Psoas muscle (tissue), 8 donors: ENCODE data around the gene ENDOG. TPM values are rescaled to one million over a fixed set of nuclear protein-coding genes. Genes with fewer than 3 reads are reported as not detected.

ENCODE experiments used
- ATAC-seq, 4 donors: fragments of 200-7000 bp; cut with Tn5 transposase; one replicate each; pipeline ENCODE4 v1.9.1; 2020; ENCODE audit warnings: moderate library complexity in 3 of 4, mild to moderate bottlenecking in 2 of 4
- DNase-seq, 2 donors: peaks; one replicate each; pipeline ENCODE4 v3.0.0-alpha.2; 2020
- H3K27ac ChIP-seq: fragments of 200-600 bp; one replicate; pipeline ENCODE4 v1.8.0; 2022
- H3K27me3 ChIP-seq, 3 donors: fragments of 200-600 bp in 1 of 3; one replicate each; pipeline versions ENCODE4 v1.6.1 to v1.8.0; 2013 to 2022; ENCODE audit warnings: low read length in 2 of 3, mild to moderate bottlenecking in 2 of 3, moderate library complexity in 1 of 3; ENCODE audit not compliant: insufficient read depth in 3 of 3
- H3K36me3 ChIP-seq, 2 donors: fragments of 200-600 bp in 1 of 2; one replicate each; pipeline versions ENCODE4 v1.6.1 to v1.8.0; 2013 to 2022; ENCODE audit warnings: low read depth in 1 of 2, mild to moderate bottlenecking in 1 of 2, moderate library complexity in 1 of 2; ENCODE audit not compliant: insufficient read depth in 1 of 2
- H3K4me1 ChIP-seq: fragments of 200-600 bp; one replicate; pipeline ENCODE4 v1.8.0; 2022
- H3K4me3 ChIP-seq: fragments of 200-600 bp; one replicate; pipeline ENCODE4 v1.8.0; 2022; ENCODE audit warnings: mild to moderate bottlenecking
- H3K9me3 ChIP-seq: fragments of 200-600 bp; one replicate; pipeline ENCODE4 v1.8.0; 2022
- CTCF ChIP-seq: fragments of 200-600 bp; IDR thresholded peaks from one replicate; pipeline ENCODE4 v1.8.0; 2022; ENCODE audit warnings: antibody characterized with exemption
- WGBS, 3 donors: extraction: QIAGEN DNeasy Blood & Tissue Kit; methylation state at CpG; one replicate each; pipeline versions ENCODE4 v1.1.6 to v1.1.7; 2013; 5-methylcytosine and 5-hydroxymethylcytosine counted together
- intact Hi-C, 2 donors: fragments of 100-400 bp; cut with DNase I; formaldehyde crosslinking; loops; one replicate each; pipeline versions ENCODE4 v1.11.0 to v1.14.2; 2022
- polyA plus RNA-seq, 3 donors: library from polyadenylated mRNA; stranded (reverse); fragments of 200-250 nt; gene quantifications; one replicate each; pipeline ENCODE4 v1.2.3, GENCODE V29; 2013
- total RNA-seq, 4 donors: library from RNA; stranded (reverse); fragmentation: NEBNext Ultra II Directional in 2 of 4; extraction: Animal tissue kit (Norgen Biotek cat#: 25700) in 2 of 4; gene quantifications; one replicate each; pipeline versions ENCODE4 v1.2.1 to v1.2.4, GENCODE V29; 2021 to 2023
- donor health status: healthy with polysubstance abuse.
- donor health status: DM: no; HTN: no; CAD: no; lungs with moderate emphysema.
- donor health status: Bipolar disorder and iron deficiency.
- donor health status: healthy.
- donor health status: DM: yes; HTN: yes; CAD: no.
- donor health status: DM: no; HTN: no; CAD: no.
- donor health status: DM: no; HTN: no; CAD: no.
- donor health status: DM: yes; HTN: yes; CAD: no.

The ENDOG gene
- total and polyA plus RNA-seq, 7 donors: 56.0 to 116 (median 89.8) TPM

GRCh38 chr9:128787659-128788058, 30.6 kb upstream of the ENDOG start:
- Histone ChIP-seq H3K9me3 (no peaks in the 10 kb centered on the region), H3K36me3 (peaks cover 3 to 40% of the 10 kb centered on the region in 2 donors), H3K27me3 (no peaks in the 10 kb centered on the region), H3K4me1 (peaks cover 21% of the 10 kb centered on the region), H3K4me3 (peak overlapping the region; percentile 98), H3K27ac (peak overlapping the region; percentile 90)
- intact Hi-C loops: loop anchor here in 1 of 2 donors (2.0 to 5.0 kb wide), 2 partner anchors 17 to 960 kb away; partner anchors contain the start of gene ZER1
- TF ChIP-seq CTCF: no peak
- WGBS, 3 donors: 1% methylated on average over 7 of the region's 7 CpGs
- no peak for DNase-seq
- ATAC-seq: peak in 1 of 4 donors; percentile 4

GRCh38 chr9:128788445-128788844, 29.9 kb upstream of the ENDOG start:
- no peak for TF ChIP-seq CTCF
- ATAC-seq (no peak), DNase-seq (no peak)
- WGBS, 3 donors: 67 to 91% (median 71%) methylated on average over 1 of the region's 1 CpG
- intact Hi-C loops: loop anchor here in 1 of 2 donors (5.0 kb wide), 1 partner anchor 961 kb away; no protein-coding TSS in a partner anchor
- Histone ChIP-seq H3K27me3 (no peaks in the 10 kb centered on the region), H3K36me3 (peaks cover 3 to 48% of the 10 kb centered on the region in 2 donors), H3K27ac (peak overlapping the region; percentile 90), H3K4me3 (peak overlapping the region; percentile 98), H3K4me1 (peaks cover 21% of the 10 kb centered on the region), H3K9me3 (no peaks in the 10 kb centered on the region)

- TF ChIP-seq CTCF: no peak
- Histone ChIP-seq H3K9me3 (no peaks in the 10 kb centered on the region), H3K4me1 (peaks cover 16% of the 10 kb centered on the region), H3K27me3 (no peaks in the 10 kb centered on the region), H3K4me3 (no peak overlapping the region), H3K36me3 (peaks cover 5 to 67% of the 10 kb centered on the region in 2 donors), H3K27ac (no peak overlapping the region)
- WGBS, 3 donors: 89 to 92% (median 91%) methylated on average over 4 of the region's 4 CpGs
- DNase-seq: no peak
- no peak for ATAC-seq
- intact Hi-C loops: no loop called here
Observed at GRCh38 chr9:128790536-128790935, 27.8 kb upstream of the ENDOG start.

- no peak overlapping the region for H3K27ac ChIP-seq
- 93% methylated on average over 9 of the region's 9 CpGs for WGBS, 3 donors
- H3K4me3 ChIP-seq: no peak overlapping the region
- ATAC-seq: no peak
- no peaks in the 10 kb centered on the region for H3K9me3 ChIP-seq
- peaks cover 13% of the 10 kb centered on the region for H3K4me1 ChIP-seq
- DNase-seq: no peak
- peaks cover 7 to 83% of the 10 kb centered on the region in 2 donors for H3K36me3 ChIP-seq
- TF ChIP-seq CTCF: no peak
- no peaks in the 10 kb centered on the region for H3K27me3 ChIP-seq
- intact Hi-C loops: no loop called here
Observed at GRCh38 chr9:128792134-128792533, 26.2 kb upstream of the ENDOG start.
